Mucosa of rectum (tissue), 2 donors: ENCODE results near the gene RAVER2.

Experiments used
- H3K27ac ChIP-seq, 2 donors: one replicate each; pipeline ENCODE4 v1.7.0; 2013; ENCODE audit warnings: inconsistent platforms in 2 of 2, low read depth in 2 of 2, low read length in 2 of 2
- H3K27me3 ChIP-seq, 2 donors: one replicate each; pipeline ENCODE4 v1.7.0; 2013; ENCODE audit warnings: low read length in 2 of 2; ENCODE audit not compliant: control insufficient read depth in 2 of 2, insufficient read depth in 2 of 2
- H3K36me3 ChIP-seq, 2 donors: one replicate each; pipeline ENCODE4 v1.7.0; 2013; ENCODE audit warnings: low read length in 2 of 2; ENCODE audit not compliant: control insufficient read depth in 2 of 2, insufficient read depth in 2 of 2
- H3K4me1 ChIP-seq, 2 donors: one replicate each; pipeline ENCODE4 v1.7.0; 2013; ENCODE audit warnings: low read length in 2 of 2, mild to moderate bottlenecking in 1 of 2; ENCODE audit not compliant: control insufficient read depth in 2 of 2, insufficient read depth in 2 of 2
- H3K4me3 ChIP-seq, 2 donors: one replicate each; pipeline ENCODE4 v1.7.0; 2013; ENCODE audit warnings: low read length in 2 of 2
- H3K9ac ChIP-seq, 2 donors: one replicate each; pipeline ENCODE4 v1.7.0; 2013; ENCODE audit warnings: low read length in 2 of 2, low read depth in 1 of 2, mild to moderate bottlenecking in 1 of 2
- H3K9me3 ChIP-seq, 2 donors: one replicate each; pipeline ENCODE4 v1.7.0; 2013; ENCODE audit warnings: low read length in 2 of 2; ENCODE audit not compliant: control insufficient read depth in 2 of 2
- donor health status: healthy.
- donor health status: Normal muscosa, but diverticular disease.

Gene RAVER2

GRCh38 chr1:64823691-64824476, 79.0 kb downstream of the RAVER2 start:
- Histone ChIP-seq H3K27me3 (no peaks in the 10 kb centered on the region), H3K27ac (no peak overlapping the region), H3K36me3 (peaks cover 0 to 7% of the 10 kb centered on the region in 2 donors), H3K4me1 (no peaks in the 10 kb centered on the region), H3K4me3 (no peak overlapping the region), H3K9ac (no peak overlapping the region), H3K9me3 (no peaks in the 10 kb centered on the region)

GRCh38 chr1:64826991-64827390, 82.1 kb downstream of the RAVER2 start:
- Histone ChIP-seq H3K4me1 (no peaks in the 10 kb centered on the region), H3K4me3 (no peak overlapping the region), H3K9ac (no peak overlapping the region), H3K27ac (no peak overlapping the region), H3K27me3 (no peaks in the 10 kb centered on the region), H3K36me3 (peaks cover 11 to 21% of the 10 kb centered on the region in 2 donors), H3K9me3 (no peaks in the 10 kb centered on the region)

GRCh38 chr1:64828829-64829228, 84.0 kb downstream of the RAVER2 start:
- no peak overlapping the region for H3K9ac ChIP-seq
- H3K36me3 ChIP-seq, result peaks cover 22 to 37% of the 10 kb centered on the region in 2 donors
- no peaks in the 10 kb centered on the region for H3K4me1 ChIP-seq
- H3K9me3 ChIP-seq, result no peaks in the 10 kb centered on the region
- no peak overlapping the region for H3K4me3 ChIP-seq
- H3K27me3 ChIP-seq, result no peaks in the 10 kb centered on the region
- no peak overlapping the region for H3K27ac ChIP-seq

- H3K9me3 ChIP-seq, result no peaks in the 10 kb centered on the region
- peaks cover 26 to 41% of the 10 kb centered on the region in 2 donors for H3K36me3 ChIP-seq
- H3K9ac ChIP-seq, result no peak overlapping the region
- no peaks in the 10 kb centered on the region for H3K27me3 ChIP-seq
- no peak overlapping the region for H3K4me3 ChIP-seq
- no peak overlapping the region for H3K27ac ChIP-seq
- H3K4me1 ChIP-seq, result no peaks in the 10 kb centered on the region
These were observed 84.6 kb downstream of the RAVER2 start for GRCh38 chr1:64829411-64830029.

- H3K4me3 ChIP-seq, result no peak overlapping the region
- no peak overlapping the region for H3K27ac ChIP-seq
These were observed 85.3 kb downstream of the RAVER2 start for GRCh38 chr1:64830030-64830651.

GRCh38 chr1:64834734-64835133, 89.9 kb downstream of the RAVER2 start:
- H3K27ac ChIP-seq, result no peak overlapping the region
- no peaks in the 10 kb centered on the region for H3K9me3 ChIP-seq
- no peaks in the 10 kb centered on the region for H3K27me3 ChIP-seq
- no peaks in the 10 kb centered on the region for H3K4me1 ChIP-seq
- no peak overlapping the region for H3K9ac ChIP-seq
- no peak overlapping the region for H3K4me3 ChIP-seq
- peaks cover 63 to 75% of the 10 kb centered on the region in 2 donors for H3K36me3 ChIP-seq

More at GRCh38 chr1:64830030-64830651, 85.3 kb downstream of the RAVER2 start:
- H3K27me3 ChIP-seq, result no peaks in the 10 kb centered on the region
- H3K9me3 ChIP-seq, result no peaks in the 10 kb centered on the region
- peaks cover 32 to 45% of the 10 kb centered on the region in 2 donors for H3K36me3 ChIP-seq
- no peaks in the 10 kb centered on the region for H3K4me1 ChIP-seq
- H3K9ac ChIP-seq, result no peak overlapping the region

GRCh38 chr1:64836802-64837201, 91.9 kb downstream of the RAVER2 start:
- no peaks in the 10 kb centered on the region for H3K27me3 ChIP-seq
- H3K27ac ChIP-seq, result no peak overlapping the region
- peaks cover 76 to 78% of the 10 kb centered on the region in 2 donors for H3K36me3 ChIP-seq
- no peaks in the 10 kb centered on the region for H3K9me3 ChIP-seq
- H3K9ac ChIP-seq, result no peak overlapping the region
- no peak overlapping the region for H3K4me3 ChIP-seq
- no peaks in the 10 kb centered on the region for H3K4me1 ChIP-seq

- H3K9ac ChIP-seq, result no peak overlapping the region
- no peak overlapping the region for H3K4me3 ChIP-seq
- H3K27me3 ChIP-seq, result no peaks in the 10 kb centered on the region
- no peaks in the 10 kb centered on the region for H3K9me3 ChIP-seq
- no peak overlapping the region for H3K27ac ChIP-seq
- H3K4me1 ChIP-seq, result no peaks in the 10 kb centered on the region
- H3K36me3 ChIP-seq, result peaks cover 65 to 76% of the 10 kb centered on the region in 2 donors
These were observed 93.6 kb downstream of the RAVER2 start for GRCh38 chr1:64838486-64838885.

- Histone ChIP-seq H3K9me3 (no peaks in the 10 kb centered on the region), H3K36me3 (peaks cover 65 to 75% of the 10 kb centered on the region in 2 donors), H3K27me3 (no peaks in the 10 kb centered on the region), H3K4me1 (no peaks in the 10 kb centered on the region), H3K27ac (no peak overlapping the region), H3K4me3 (no peak overlapping the region), H3K9ac (no peak overlapping the region)
These were observed 94.4 kb downstream of the RAVER2 start for GRCh38 chr1:64839261-64839660.

- Histone ChIP-seq H3K27me3 (no peaks in the 10 kb centered on the region), H3K4me1 (no peaks in the 10 kb centered on the region), H3K9me3 (no peaks in the 10 kb centered on the region), H3K9ac (no peak overlapping the region), H3K36me3 (peaks cover 69 to 76% of the 10 kb centered on the region in 2 donors), H3K4me3 (no peak overlapping the region), H3K27ac (no peak overlapping the region)
These were observed 95.0 kb downstream of the RAVER2 start for GRCh38 chr1:64839732-64840405.
